K562 (cell line): Measurements from ENCODE around the gene HRCT1. TPM values are rescaled to one million over a fixed set of nuclear protein-coding genes. Genes with fewer than 3 reads are reported as not detected.

ENCODE experiments used
- ARNT ChIP-seq, 2 experiments: fragments of 450-650 bp; IDR thresholded peaks; 2 replicates each; pipeline ENCODE4 v1.6.1; 2016; ENCODE audit warnings: mild to moderate bottlenecking in 1 of 2
- CBX8 ChIP-seq: fragments of 200-600 bp; sonication (generic); IDR thresholded peaks from 2 replicates; pipeline ENCODE4 v1.6.1; 2012; ENCODE audit warnings: borderline replicate concordance, mixed run types, low read depth, mild to moderate bottlenecking, moderate library complexity, mixed read lengths, low read length, control low read depth, inconsistent platforms; ENCODE audit not compliant: poor library complexity, severe bottlenecking; ENCODE audit errors: extremely low read depth
- CHCHD3 ChIP-seq: fragments of 250-450 bp; sonication (Bioruptor Pico); IDR thresholded peaks from 2 replicates; pipeline ENCODE4 v2.1.2; 2022; ENCODE audit warnings: mild to moderate bottlenecking
- CHD2 ChIP-seq: IDR thresholded peaks from 2 replicates; pipeline ENCODE4 v1.6.1; 2011; ENCODE audit warnings: low read depth, low read length
- EHMT2 ChIP-seq: fragments of 450-650 bp; IDR thresholded peaks from 2 replicates; pipeline ENCODE4 v1.6.1; 2018; ENCODE audit warnings: antibody characterized with exemption
- ELF2 ChIP-seq: fragments of 250-450 bp; sonication (Bioruptor Pico); IDR thresholded peaks from 2 replicates; pipeline ENCODE4 v1.5.0; 2021; ENCODE audit warnings: mild to moderate bottlenecking
- FOXK2 ChIP-seq, 2 experiments: fragments of 450-650 bp; IDR thresholded peaks in 1 of 2; conservative IDR thresholded peaks in 1 of 2; 2 replicates each; pipeline ENCODE4 v1.6.1; 2016; ENCODE audit warnings: low read depth in 2 of 2, mild to moderate bottlenecking in 1 of 2
- HNRNPH1 ChIP-seq: fragments of 200-400 bp; formaldehyde crosslinking; optimal IDR thresholded peaks from 2 replicates; pipeline ENCODE3; 2017; ENCODE audit warnings: low read depth, mild to moderate bottlenecking, low read length, moderate library complexity
- KAT8 ChIP-seq: fragments of 450-650 bp; IDR thresholded peaks from 2 replicates; pipeline ENCODE4 v1.6.1; 2016; ENCODE audit warnings: low read depth, mild to moderate bottlenecking
- MEIS2 ChIP-seq: fragments of 450-650 bp; IDR thresholded peaks from 2 replicates; pipeline ENCODE4 v1.6.1; 2014; ENCODE audit warnings: mild to moderate bottlenecking; ENCODE audit not compliant: partially characterized antibody
- MIER1 ChIP-seq: fragments of 450-650 bp; IDR thresholded peaks from 2 replicates; pipeline ENCODE4 v1.6.1; 2016; ENCODE audit warnings: antibody characterized with exemption, mild to moderate bottlenecking, low read depth
- NRF1 ChIP-seq, 2 experiments: fragments of 450-650 bp; IDR thresholded peaks in 1 of 2; conservative IDR thresholded peaks in 1 of 2; 2 replicates each; pipeline ENCODE4 v1.6.1; 2014; ENCODE audit warnings: mild to moderate bottlenecking in 2 of 2
- POLR2B ChIP-seq: fragments of 450-650 bp; IDR thresholded peaks from 2 replicates; pipeline ENCODE4 v1.6.1; 2018; ENCODE audit warnings: low read depth; ENCODE audit not compliant: partially characterized antibody
- SETDB1 ChIP-seq: IDR thresholded peaks from one replicate; pipeline ENCODE4 v1.6.1; 2012; ENCODE audit warnings: low read length, control low read depth, inconsistent platforms
- ZKSCAN8 ChIP-seq: fragments of 200-800 bp; sonication (Bioruptor generic); IDR thresholded peaks from 2 replicates; pipeline ENCODE4 v1.6.1; 2016; ENCODE audit warnings: missing genetic modification characterization, missing compliant biosample characterization
- ZNF274 ChIP-seq: IDR thresholded peaks from 2 replicates; pipeline ENCODE4 v1.6.1; 2011; ENCODE audit warnings: low read depth, mild to moderate bottlenecking, low read length, moderate library complexity, borderline replicate concordance
- polyA plus RNA-seq, 8 experiments: library from polyadenylated mRNA; depleted of rRNA in 4 of 8; stranded (reverse) in 5 of 8; unstranded in 3 of 8; fragments of >200 nt; fragmentation: Nextera tagmentation in 2 of 8; fragmentation: Illumina TruSeq in 1 of 8; extraction: Ambion mirVana in 2 of 8; extraction: Trizol in 1 of 8; gene quantifications; 2 replicates each; pipeline versions ENCODE4 v1.2.1 to v1.2.3, GENCODE V29; 2011 to 2014; ENCODE audit warnings: inconsistent platforms in 1 of 8, missing spikeins in 1 of 8
- total RNA-seq, 7 experiments: library from RNA; depleted of rRNA in 6 of 7; stranded (reverse); fragments of >200 nt in 6 of 7; fragmentation: Illumina TruSeq in 2 of 7; extraction: Trizol in 2 of 7; gene quantifications; 2 replicates each; pipeline versions ENCODE4 v1.2.1 to v1.2.3, GENCODE V29; 2011 to 2021; ENCODE audit warnings: low replicate concordance in 1 of 7
- TF ChIP-seq, protein P1 (sequence below): sonication (generic); formaldehyde crosslinking; IDR thresholded peaks from 2 replicates; pipeline ENCODE4 v1.8.0; 2022; ENCODE audit warnings: mild to moderate bottlenecking, missing genetic modification reagents
- TF ChIP-seq, protein P2 (sequence below): fragments of 250-450 bp; sonication (Bioruptor Pico); IDR thresholded peaks from 2 replicates; pipeline ENCODE4 v1.8.0; 2021; ENCODE audit warnings: borderline replicate concordance, mild to moderate bottlenecking, moderate library complexity; ENCODE audit not compliant: poor library complexity, severe bottlenecking
- TF ChIP-seq, protein P3 (sequence below): conservative IDR thresholded peaks from 2 replicates; pipeline ENCODE4 v1.6.1; 2011; ENCODE audit warnings: low read depth, mild to moderate bottlenecking, low read length; ENCODE audit not compliant: control insufficient read depth
- TF ChIP-seq, protein P4 (sequence below), 3 experiments: IDR thresholded peaks in 2 of 3; conservative IDR thresholded peaks in 1 of 3; 2 replicates each; pipeline ENCODE4 v1.5.1; 2011 to 2012; ENCODE audit warnings: low read length in 3 of 3, mild to moderate bottlenecking in 3 of 3, control low read depth in 2 of 3, improper control_type of control experiment in 1 of 3, inconsistent platforms in 1 of 3, low read depth in 1 of 3, mixed read lengths in 1 of 3, moderate library complexity in 1 of 3; ENCODE audit not compliant: insufficient read depth in 2 of 3

The HRCT1 gene
- total and polyA plus RNA-seq, 9 of the 15 experiments (the other 6 are each of a cell fraction or from before 2014, with no cell fraction given), result 0.40 TPM; not detected in 8

- TF ChIP-seq, protein P1, sequence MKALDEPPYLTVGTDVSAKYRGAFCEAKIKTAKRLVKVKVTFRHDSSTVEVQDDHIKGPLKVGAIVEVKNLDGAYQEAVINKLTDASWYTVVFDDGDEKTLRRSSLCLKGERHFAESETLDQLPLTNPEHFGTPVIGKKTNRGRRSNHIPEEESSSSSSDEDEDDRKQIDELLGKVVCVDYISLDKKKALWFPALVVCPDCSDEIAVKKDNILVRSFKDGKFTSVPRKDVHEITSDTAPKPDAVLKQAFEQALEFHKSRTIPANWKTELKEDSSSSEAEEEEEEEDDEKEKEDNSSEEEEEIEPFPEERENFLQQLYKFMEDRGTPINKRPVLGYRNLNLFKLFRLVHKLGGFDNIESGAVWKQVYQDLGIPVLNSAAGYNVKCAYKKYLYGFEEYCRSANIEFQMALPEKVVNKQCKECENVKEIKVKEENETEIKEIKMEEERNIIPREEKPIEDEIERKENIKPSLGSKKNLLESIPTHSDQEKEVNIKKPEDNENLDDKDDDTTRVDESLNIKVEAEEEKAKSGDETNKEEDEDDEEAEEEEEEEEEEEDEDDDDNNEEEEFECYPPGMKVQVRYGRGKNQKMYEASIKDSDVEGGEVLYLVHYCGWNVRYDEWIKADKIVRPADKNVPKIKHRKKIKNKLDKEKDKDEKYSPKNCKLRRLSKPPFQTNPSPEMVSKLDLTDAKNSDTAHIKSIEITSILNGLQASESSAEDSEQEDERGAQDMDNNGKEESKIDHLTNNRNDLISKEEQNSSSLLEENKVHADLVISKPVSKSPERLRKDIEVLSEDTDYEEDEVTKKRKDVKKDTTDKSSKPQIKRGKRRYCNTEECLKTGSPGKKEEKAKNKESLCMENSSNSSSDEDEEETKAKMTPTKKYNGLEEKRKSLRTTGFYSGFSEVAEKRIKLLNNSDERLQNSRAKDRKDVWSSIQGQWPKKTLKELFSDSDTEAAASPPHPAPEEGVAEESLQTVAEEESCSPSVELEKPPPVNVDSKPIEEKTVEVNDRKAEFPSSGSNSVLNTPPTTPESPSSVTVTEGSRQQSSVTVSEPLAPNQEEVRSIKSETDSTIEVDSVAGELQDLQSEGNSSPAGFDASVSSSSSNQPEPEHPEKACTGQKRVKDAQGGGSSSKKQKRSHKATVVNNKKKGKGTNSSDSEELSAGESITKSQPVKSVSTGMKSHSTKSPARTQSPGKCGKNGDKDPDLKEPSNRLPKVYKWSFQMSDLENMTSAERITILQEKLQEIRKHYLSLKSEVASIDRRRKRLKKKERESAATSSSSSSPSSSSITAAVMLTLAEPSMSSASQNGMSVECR (CRISPR knock-in tag), result no peak
- no peak for TF ChIP-seq ELF2 (CRISPR knock-in tag)
- TF ChIP-seq, protein P2, sequence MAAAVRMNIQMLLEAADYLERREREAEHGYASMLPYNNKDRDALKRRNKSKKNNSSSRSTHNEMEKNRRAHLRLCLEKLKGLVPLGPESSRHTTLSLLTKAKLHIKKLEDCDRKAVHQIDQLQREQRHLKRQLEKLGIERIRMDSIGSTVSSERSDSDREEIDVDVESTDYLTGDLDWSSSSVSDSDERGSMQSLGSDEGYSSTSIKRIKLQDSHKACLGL (CRISPR knock-in tag), result no peak
- no peak for TF ChIP-seq FOXK2 (conservative IDR thresholded peaks at IDR 0.05 in 1 of 2, IDR thresholded peaks at IDR 0.05 in 1 of 2; ENCODE audit: low read depth in 2 of 2)
- no peak for TF ChIP-seq ZNF274
- no peak for TF ChIP-seq CBX8
- TF ChIP-seq, protein P3, sequence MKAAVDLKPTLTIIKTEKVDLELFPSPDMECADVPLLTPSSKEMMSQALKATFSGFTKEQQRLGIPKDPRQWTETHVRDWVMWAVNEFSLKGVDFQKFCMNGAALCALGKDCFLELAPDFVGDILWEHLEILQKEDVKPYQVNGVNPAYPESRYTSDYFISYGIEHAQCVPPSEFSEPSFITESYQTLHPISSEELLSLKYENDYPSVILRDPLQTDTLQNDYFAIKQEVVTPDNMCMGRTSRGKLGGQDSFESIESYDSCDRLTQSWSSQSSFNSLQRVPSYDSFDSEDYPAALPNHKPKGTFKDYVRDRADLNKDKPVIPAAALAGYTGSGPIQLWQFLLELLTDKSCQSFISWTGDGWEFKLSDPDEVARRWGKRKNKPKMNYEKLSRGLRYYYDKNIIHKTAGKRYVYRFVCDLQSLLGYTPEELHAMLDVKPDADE, result no peak
- no peak for TF ChIP-seq MIER1
- TF ChIP-seq SETDB1, result no peak
- no peak for TF ChIP-seq ARNT (IDR thresholded peaks at IDR 0.05)
- no peak for TF ChIP-seq ZKSCAN8 (CRISPR knock-in tag)
- TF ChIP-seq NRF1 (conservative IDR thresholded peaks at IDR 0.05 in 1 of 2, IDR thresholded peaks at IDR 0.05 in 1 of 2), result no peak
- peak; percentile 68 for TF ChIP-seq MEIS2
- TF ChIP-seq HNRNPH1, result no peak
- TF ChIP-seq KAT8, result no peak
- no peak for TF ChIP-seq EHMT2
- TF ChIP-seq CHCHD3 (CRISPR knock-in tag), result no peak
- TF ChIP-seq CHD2, result no peak
- TF ChIP-seq, protein P4, sequence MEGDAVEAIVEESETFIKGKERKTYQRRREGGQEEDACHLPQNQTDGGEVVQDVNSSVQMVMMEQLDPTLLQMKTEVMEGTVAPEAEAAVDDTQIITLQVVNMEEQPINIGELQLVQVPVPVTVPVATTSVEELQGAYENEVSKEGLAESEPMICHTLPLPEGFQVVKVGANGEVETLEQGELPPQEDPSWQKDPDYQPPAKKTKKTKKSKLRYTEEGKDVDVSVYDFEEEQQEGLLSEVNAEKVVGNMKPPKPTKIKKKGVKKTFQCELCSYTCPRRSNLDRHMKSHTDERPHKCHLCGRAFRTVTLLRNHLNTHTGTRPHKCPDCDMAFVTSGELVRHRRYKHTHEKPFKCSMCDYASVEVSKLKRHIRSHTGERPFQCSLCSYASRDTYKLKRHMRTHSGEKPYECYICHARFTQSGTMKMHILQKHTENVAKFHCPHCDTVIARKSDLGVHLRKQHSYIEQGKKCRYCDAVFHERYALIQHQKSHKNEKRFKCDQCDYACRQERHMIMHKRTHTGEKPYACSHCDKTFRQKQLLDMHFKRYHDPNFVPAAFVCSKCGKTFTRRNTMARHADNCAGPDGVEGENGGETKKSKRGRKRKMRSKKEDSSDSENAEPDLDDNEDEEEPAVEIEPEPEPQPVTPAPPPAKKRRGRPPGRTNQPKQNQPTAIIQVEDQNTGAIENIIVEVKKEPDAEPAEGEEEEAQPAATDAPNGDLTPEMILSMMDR (IDR thresholded peaks at IDR 0.05 in 2 of 3, conservative IDR thresholded peaks at IDR 0.05 in 1 of 3; ENCODE audit: insufficient read depth in 2 of 3, low read depth in 1 of 3, low read length in 3 of 3), result peak; percentile 56 to 76 (median 62); a peak in 5 of 6 replicates
- TF ChIP-seq POLR2B, result no peak
Observed at GRCh38 chr9:35903049-35903448, 3.0 kb upstream of the HRCT1 start (continued).
